SK-N-SH treated with all-trans-retinoic acid at 6 μM for 48 hours (cell line): ENCODE data around the gene FMN1.

Experiments used
- ATAC-seq: fragments of 200-7000 bp; cut with Tn5 transposase; 3 replicates; pipeline ENCODE4 v1.9.1; 2020; ENCODE audit warnings: mild to moderate bottlenecking, moderate library complexity
- ARNTL ChIP-seq: fragments of 450-650 bp; formaldehyde crosslinking; IDR thresholded peaks from 2 replicates; pipeline ENCODE4 v1.5.0; 2020; ENCODE audit warnings: low read depth, mild to moderate bottlenecking, moderate library complexity, borderline replicate concordance
- BACH2 ChIP-seq: fragments of 250-450 bp; sonication (Bioruptor Pico); IDR thresholded peaks from 2 replicates; pipeline ENCODE4 v1.9.0; 2021; ENCODE audit warnings: mild to moderate bottlenecking, borderline replicate concordance
- CREB5 ChIP-seq: fragments of 250-450 bp; sonication (Bioruptor Pico); IDR thresholded peaks from 2 replicates; pipeline ENCODE4 v1.5.1; 2020; ENCODE audit warnings: low read depth, mild to moderate bottlenecking, moderate library complexity
- CSDC2 ChIP-seq: fragments of 250-450 bp; sonication (Bioruptor Pico); IDR thresholded peaks from 2 replicates; pipeline ENCODE4 v1.5.0; 2020; ENCODE audit warnings: mild to moderate bottlenecking, moderate library complexity
- ESRRG ChIP-seq: fragments of 250-450 bp; sonication (Bioruptor Pico); IDR thresholded peaks from 2 replicates; pipeline ENCODE4 v1.6.1; 2021; ENCODE audit warnings: mild to moderate bottlenecking
- ISL1 ChIP-seq: fragments of 250-450 bp; sonication (Bioruptor Pico); IDR thresholded peaks from 2 replicates; pipeline ENCODE4 v2.1.2; 2022; ENCODE audit warnings: mild to moderate bottlenecking, moderate library complexity
- OSR1 ChIP-seq: fragments of 250-450 bp; sonication (Bioruptor Pico); IDR thresholded peaks from 2 replicates; pipeline ENCODE4 v1.8.0; 2022; ENCODE audit warnings: moderate library complexity, mild to moderate bottlenecking, inconsistent platforms
- PPARA ChIP-seq: fragments of 250-450 bp; sonication (Bioruptor Pico); IDR thresholded peaks from 2 replicates; pipeline ENCODE4 v1.5.0; 2020; ENCODE audit warnings: mild to moderate bottlenecking, borderline replicate concordance
- RARB ChIP-seq: fragments of 250-450 bp; sonication (Bioruptor Pico); IDR thresholded peaks from 2 replicates; pipeline ENCODE4 v1.8.0; 2021; ENCODE audit warnings: mild to moderate bottlenecking, moderate library complexity
- TCF4 ChIP-seq: fragments of 250-450 bp; sonication (Bioruptor Pico); IDR thresholded peaks from 2 replicates; pipeline ENCODE4 v1.8.0; 2021; ENCODE audit warnings: mild to moderate bottlenecking, moderate library complexity, borderline replicate concordance
- TOX ChIP-seq: fragments of 250-450 bp; sonication (Bioruptor Pico); IDR thresholded peaks from 2 replicates; pipeline ENCODE4 v1.8.0; 2021; ENCODE audit warnings: mild to moderate bottlenecking, moderate library complexity, borderline replicate concordance
- ZC3H10 ChIP-seq: fragments of 250-450 bp; sonication (Bioruptor Pico); IDR thresholded peaks from 2 replicates; pipeline ENCODE4 v1.5.1; 2021; ENCODE audit warnings: mild to moderate bottlenecking, moderate library complexity
- ZFP3 ChIP-seq: fragments of 250-450 bp; sonication (Bioruptor Pico); IDR thresholded peaks from 2 replicates; pipeline ENCODE4 v1.5.0; 2020; ENCODE audit warnings: mild to moderate bottlenecking, moderate library complexity
- ZFP30 ChIP-seq: fragments of 450-650 bp; formaldehyde crosslinking; IDR thresholded peaks from 2 replicates; pipeline ENCODE4 v1.5.0; 2022; ENCODE audit warnings: mild to moderate bottlenecking, moderate library complexity
- ZNF565 ChIP-seq: fragments of 450-650 bp; formaldehyde crosslinking; conservative IDR thresholded peaks from 2 replicates; pipeline ENCODE4 v1.5.0; 2020; ENCODE audit warnings: low read depth, mild to moderate bottlenecking, moderate library complexity
- ZNF70 ChIP-seq: fragments of 450-650 bp; formaldehyde crosslinking; IDR thresholded peaks from 2 replicates; pipeline ENCODE4 v1.5.0; 2020; ENCODE audit warnings: mild to moderate bottlenecking, moderate library complexity
- ZNF8 ChIP-seq: fragments of 450-650 bp; formaldehyde crosslinking; IDR thresholded peaks from 2 replicates; pipeline ENCODE4 v1.5.0; 2020; ENCODE audit warnings: mild to moderate bottlenecking, moderate library complexity
- TF ChIP-seq, protein P1 (sequence below): fragments of 250-450 bp; sonication (Bioruptor Pico); IDR thresholded peaks from 2 replicates; pipeline ENCODE4 v1.8.0; 2020; ENCODE audit warnings: mild to moderate bottlenecking, moderate library complexity, borderline replicate concordance
- TF ChIP-seq, protein P2 (sequence below): fragments of 250-450 bp; sonication (Bioruptor Pico); IDR thresholded peaks from 2 replicates; pipeline ENCODE4 v1.8.0; 2021; ENCODE audit warnings: low read depth, mild to moderate bottlenecking, moderate library complexity, borderline replicate concordance

FMN1 gene

GRCh38 chr15:32830241-32830640 is 364.3 kb downstream of the FMN1 start:
- no peak for ATAC-seq
- TF ChIP-seq ZFP3 (CRISPR knock-in tag) (no peak), OSR1 (CRISPR knock-in tag) (no peak), ISL1 (no peak), TCF4 (CRISPR knock-in tag) (no peak), BACH2 (no peak), ESRRG (CRISPR knock-in tag) (no peak), ARNTL (CRISPR knock-in tag) (no peak), CREB5 (CRISPR knock-in tag) (no peak), ZC3H10 (CRISPR knock-in tag) (no peak), CSDC2 (CRISPR knock-in tag) (no peak), ZNF565 (no peak)
- TF ChIP-seq, protein P1, sequence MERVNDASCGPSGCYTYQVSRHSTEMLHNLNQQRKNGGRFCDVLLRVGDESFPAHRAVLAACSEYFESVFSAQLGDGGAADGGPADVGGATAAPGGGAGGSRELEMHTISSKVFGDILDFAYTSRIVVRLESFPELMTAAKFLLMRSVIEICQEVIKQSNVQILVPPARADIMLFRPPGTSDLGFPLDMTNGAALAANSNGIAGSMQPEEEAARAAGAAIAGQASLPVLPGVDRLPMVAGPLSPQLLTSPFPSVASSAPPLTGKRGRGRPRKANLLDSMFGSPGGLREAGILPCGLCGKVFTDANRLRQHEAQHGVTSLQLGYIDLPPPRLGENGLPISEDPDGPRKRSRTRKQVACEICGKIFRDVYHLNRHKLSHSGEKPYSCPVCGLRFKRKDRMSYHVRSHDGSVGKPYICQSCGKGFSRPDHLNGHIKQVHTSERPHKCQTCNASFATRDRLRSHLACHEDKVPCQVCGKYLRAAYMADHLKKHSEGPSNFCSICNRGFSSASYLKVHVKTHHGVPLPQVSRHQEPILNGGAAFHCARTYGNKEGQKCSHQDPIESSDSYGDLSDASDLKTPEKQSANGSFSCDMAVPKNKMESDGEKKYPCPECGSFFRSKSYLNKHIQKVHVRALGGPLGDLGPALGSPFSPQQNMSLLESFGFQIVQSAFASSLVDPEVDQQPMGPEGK, result no peak
- TF ChIP-seq, protein P2, sequence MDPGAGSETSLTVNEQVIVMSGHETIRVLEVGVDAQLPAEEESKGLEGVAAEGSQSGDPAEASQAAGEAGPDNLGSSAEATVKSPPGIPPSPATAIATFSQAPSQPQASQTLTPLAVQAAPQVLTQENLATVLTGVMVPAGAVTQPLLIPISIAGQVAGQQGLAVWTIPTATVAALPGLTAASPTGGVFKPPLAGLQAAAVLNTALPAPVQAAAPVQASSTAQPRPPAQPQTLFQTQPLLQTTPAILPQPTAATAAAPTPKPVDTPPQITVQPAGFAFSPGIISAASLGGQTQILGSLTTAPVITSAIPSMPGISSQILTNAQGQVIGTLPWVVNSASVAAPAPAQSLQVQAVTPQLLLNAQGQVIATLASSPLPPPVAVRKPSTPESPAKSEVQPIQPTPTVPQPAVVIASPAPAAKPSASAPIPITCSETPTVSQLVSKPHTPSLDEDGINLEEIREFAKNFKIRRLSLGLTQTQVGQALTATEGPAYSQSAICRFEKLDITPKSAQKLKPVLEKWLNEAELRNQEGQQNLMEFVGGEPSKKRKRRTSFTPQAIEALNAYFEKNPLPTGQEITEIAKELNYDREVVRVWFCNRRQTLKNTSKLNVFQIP (CRISPR knock-in tag), result no peak

DNA sequence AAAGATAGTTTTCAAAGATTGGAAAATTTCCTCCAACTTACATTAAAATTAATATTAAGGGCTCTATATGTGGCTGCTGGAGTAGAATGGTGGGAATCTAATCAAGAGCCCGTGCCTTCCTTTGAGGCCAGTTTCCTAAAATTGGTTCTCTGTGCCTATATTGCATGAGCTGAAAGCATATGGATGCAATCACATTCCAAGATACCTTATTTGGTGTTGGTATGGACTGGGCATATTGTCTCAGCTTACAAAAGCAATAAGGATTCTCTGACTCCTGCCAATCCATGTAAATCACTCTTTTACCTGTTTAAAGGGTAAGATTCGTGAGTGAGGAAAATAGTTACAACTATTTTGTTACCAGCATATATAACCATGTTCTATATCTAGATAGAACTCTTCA is 365.1 kb downstream of the FMN1 start:
- TF ChIP-seq PPARA (no peak), CREB5 (CRISPR knock-in tag) (no peak), TOX (CRISPR knock-in tag) (no peak), CSDC2 (CRISPR knock-in tag) (no peak), ARNTL (CRISPR knock-in tag) (no peak)
- TF ChIP-seq, protein P1, result no peak
- ATAC-seq, result peak; percentile 4; the same call in 2 of the 3 replicates

DNA sequence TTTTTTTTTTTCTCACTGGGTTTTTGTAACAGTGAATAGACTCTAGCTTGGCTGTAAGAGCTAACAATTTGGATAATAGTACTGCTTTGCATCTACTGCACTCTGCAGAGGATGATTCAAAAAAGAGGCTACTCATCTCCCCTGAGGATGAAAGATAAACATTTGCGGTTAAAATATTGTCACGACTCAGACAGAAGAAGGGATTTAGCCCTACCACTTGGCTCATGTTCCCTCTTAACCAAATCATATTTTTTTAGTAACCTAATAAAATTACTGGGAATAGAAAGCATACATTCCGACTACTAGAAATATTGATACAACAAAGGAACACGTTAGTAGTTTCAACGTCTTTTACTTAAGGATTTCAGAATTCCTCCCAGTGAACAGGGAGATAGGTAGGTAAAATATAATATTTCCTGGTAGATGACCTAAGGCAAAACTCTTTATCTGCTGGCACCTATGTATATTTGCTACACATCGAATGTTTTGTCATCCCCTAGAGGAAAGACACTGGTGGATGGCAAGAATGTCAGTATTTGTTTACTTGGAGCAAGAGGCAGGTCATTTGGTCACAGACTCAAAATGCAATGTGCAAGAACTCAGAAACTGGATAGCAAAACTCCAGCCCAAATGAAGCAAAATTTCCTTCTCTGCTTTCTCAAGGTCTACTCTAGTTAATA is 365.9 kb downstream of the FMN1 start:
- ATAC-seq, result peak; percentile 50
- TF ChIP-seq ZNF70 (CRISPR knock-in tag) (no peak), ZC3H10 (CRISPR knock-in tag) (0 out of 2 replicates have a peak, but pooled peaks have one; percentile 1), ISL1 (peak; percentile 51)

GRCh38 chr15:32826685-32827084 is 367.8 kb downstream of the FMN1 start:
- no peak for ATAC-seq
- no peak for TF ChIP-seq BACH2
- no peak for TF ChIP-seq ZNF8 (CRISPR knock-in tag)
- no peak for TF ChIP-seq TCF4 (CRISPR knock-in tag)
- TF ChIP-seq, protein P2 (CRISPR knock-in tag), result no peak
- TF ChIP-seq OSR1 (CRISPR knock-in tag), result no peak
- TF ChIP-seq CREB5 (CRISPR knock-in tag), result no peak
- no peak for TF ChIP-seq ARNTL (CRISPR knock-in tag)
- no peak for TF ChIP-seq RARB (CRISPR knock-in tag)
- no peak for TF ChIP-seq PPARA
- TF ChIP-seq, protein P1, result no peak
- TF ChIP-seq ZFP30 (CRISPR knock-in tag), result no peak
- TF ChIP-seq ISL1, result no peak
- no peak for TF ChIP-seq TOX (CRISPR knock-in tag)
- TF ChIP-seq, all 23 proteins: peak for 0
